ENCODE data around the gene TM9SF3.
"Not testable (repeated sequence)": the region's sequence is repeated elsewhere in the genome, so short reads cannot be mapped to it uniquely, and the experiment has no call there.

TM9SF3 gene

DNA sequence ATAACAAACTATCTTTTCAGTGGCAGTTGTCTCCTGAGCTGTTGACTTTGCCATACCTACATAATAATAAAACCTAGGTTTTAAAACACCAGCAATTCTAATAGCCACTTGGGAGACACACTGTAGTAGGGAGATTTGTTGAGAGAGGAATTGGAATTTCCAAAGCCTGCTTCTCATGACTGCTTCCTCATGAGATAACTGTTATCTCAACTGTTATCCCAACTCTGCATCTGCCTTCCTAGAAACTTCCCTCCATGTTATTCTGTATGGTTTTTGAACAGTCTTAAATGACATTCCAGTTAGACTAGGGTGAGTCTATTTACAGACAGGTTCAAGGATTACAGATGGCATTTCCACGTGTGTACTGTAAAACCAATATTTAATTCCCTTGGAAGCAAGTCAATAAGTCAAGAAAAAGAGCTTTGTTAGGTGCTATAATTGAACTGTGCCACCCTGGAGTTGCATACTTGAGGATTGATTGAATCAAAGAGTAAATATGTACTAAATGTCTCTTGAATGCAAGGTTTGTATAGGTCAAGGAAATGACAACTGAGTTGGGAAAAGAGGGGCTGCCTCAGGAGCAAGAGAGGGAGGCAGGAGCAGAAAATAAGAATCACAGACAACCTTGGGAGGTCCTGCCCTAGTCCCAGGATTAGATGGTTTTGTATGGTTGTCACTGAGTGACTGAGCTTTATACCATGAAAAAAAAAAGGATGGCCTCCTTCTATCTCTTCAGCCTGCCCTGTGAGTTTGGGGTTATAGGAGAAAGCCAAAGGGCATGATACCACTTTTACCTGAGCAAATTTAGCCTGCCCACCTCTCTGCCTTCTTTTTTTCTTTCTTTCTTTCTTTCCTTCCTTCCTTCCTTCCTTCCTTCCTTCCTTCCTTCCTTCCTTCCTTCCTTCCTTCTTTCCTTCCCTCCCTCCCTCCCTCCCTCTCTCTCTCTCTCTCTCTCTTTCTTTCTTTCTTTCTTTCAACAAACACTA is 9.9 kb upstream of the TM9SF3 start:
- DNase-seq = no peak

DNA sequence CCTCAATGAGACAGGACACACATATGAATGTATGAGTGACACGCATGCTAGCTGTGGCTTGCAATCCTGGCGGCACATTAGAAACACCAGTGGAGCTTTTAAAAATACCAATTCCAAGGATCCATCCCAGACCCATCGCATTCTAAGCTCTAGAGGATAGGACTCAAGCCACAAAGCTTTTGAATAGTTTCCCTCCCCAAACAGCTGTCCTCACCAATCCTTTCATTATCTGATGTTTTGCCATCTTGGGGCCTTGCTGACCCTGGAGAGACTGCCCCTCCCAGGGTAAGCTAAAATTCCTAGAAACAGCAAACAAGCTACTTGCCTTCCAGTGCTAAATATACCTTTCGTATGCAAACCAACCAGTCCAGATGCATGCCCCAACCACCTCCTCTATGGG is 8.9 kb upstream of the TM9SF3 start:
- no peak for DNase-seq

DNA sequence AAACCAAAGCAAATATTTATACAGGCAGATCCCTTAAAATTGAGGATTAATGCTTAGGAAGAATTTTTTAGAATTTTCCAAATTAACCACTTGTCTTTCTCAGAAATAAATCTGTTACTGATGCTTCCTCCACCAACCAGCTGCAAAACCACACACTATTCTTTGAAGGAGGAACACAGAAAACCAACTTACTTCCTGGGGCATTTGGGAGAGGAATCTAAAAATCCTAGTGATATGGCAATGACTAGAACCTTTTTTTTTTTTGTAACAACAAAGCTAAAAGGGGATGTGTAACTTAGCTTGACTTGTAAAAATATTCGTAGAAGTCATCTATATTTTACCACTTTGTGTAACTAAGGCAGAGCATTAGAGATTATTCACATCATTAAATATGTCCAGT is 5.1 kb upstream of the TM9SF3 start:
- no peak for DNase-seq

DNA sequence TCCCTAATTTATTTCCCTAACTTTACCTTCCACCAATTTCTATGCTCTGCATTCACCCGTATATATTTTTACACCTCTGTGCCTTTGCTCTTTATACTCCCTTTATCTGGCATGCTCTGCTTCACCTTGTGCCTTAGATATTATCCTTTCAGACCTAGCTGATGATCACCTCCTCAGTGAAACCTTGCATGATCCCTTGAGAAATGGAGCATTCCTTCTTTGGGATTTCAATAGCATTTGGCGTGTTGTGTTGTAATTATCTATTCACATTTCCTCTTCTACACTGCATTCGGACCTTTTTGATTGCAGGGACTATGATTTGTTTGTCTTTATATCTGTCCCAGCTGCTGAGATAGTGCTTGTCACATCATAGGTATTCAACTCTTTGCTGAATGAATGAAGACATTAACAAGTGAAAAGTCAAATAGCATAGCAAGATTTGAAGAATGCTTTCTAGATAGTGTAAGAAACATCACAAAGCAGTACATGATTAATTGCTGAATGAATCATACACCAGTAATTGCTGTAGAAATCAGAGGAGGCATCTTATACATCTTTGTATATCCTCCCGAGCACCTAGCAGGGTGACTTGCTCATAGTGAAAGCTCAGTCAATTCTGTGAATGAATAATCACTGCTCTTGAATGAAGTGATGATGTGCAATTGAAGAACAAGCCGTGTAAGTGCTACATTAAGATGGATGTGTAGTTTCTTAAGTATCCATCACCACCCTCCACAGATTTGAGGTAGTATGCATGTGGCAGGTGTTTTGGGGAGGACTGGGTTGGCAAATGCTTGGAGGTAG is 2.0 kb upstream of the TM9SF3 start:
- no peak for DNase-seq

DNA sequence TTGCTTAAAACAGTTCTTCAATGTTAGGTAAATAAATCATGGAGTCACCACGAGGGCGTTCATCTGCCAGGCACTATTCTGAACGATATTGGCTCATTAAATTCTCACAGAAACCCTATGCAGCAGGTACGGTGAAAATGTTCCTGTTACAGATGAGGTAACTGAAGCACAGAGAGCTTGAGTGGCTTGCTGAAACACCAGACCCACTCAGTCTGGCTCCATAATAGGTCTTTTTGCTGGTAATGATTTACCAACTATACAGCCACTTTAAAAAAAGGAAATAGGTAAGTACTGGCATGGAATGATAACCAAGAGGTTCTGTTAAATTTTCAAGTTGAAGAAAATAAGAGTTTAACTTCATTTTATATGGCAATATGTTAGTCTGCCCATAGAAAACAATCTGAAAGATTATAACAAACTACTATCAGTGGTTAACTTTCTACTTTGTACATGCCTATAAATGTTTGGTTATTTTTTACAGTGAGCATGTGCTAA is 1.3 kb upstream of the TM9SF3 start:
- no peak for DNase-seq

DNA sequence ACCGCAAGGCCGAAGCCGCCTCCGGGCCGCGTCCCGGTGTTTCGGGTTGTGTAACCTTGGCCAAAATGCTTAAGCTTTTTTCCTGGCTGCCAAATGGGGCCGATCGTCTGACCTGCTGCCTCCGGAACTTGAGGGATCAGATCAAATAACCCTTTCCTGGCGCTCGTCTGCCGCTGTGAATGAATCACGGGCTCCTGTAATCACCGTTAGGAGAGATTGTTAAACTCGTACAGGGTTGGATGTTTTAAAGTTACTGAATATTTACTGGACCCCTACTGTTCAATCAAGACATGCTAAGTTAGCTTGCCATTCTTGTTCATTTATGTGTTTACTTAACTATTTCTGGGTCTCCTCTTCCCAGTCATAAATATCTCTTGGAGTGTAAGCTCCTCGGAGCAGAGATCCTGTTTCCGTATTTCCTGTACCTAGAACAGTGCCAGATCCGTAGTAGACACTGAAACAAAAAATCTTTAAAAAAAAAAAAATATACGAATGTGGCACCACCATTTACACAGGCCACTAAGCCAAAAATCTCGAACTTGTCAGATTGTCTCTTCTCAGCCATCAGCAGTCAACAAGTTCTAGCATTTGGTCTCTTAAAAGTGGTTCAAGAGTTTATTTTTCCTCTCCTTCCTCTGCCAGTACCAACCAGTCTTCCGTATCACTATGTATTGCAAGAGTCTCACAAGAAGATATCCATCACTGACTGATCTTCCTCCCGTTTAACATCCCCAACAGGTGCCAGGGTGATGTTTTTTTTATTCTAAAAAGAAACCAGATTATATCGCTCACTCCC is 650 bp upstream of the TM9SF3 start:
- DNase-seq = peak; percentile 69

DNA sequence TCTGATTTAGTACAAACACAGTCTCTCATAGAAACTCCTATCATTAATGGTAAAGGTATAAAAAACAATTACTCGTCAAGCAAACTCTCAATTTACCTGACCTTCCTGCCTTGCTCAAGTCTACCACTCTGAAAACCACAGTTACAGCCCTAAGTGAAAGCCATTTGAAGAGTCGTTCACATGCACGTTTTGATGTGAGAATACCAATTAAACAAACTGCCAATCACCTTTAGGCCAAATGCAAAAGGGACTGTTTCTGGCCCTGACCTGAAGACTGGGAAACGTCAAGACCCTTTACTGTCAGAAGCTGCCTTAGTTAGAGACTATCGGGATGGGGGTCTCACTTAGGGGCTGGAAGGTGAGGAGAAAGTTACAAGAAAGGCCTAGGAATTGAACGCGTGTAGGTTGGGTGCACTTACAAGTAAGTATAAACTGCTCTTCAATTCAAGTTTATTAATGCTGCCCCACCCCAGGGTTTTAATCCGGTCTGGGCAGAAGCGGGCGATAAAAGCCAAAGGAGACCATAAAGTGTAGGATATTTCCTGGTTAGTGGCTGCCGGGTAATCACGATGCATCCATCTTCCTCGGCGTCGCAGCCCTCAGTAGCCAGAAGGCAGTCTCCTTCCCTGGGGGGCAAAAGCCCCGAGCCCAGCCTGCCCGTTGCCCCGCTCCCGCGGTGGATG is 935 bp downstream of the TM9SF3 start:
- DNase-seq = no peak

DNA sequence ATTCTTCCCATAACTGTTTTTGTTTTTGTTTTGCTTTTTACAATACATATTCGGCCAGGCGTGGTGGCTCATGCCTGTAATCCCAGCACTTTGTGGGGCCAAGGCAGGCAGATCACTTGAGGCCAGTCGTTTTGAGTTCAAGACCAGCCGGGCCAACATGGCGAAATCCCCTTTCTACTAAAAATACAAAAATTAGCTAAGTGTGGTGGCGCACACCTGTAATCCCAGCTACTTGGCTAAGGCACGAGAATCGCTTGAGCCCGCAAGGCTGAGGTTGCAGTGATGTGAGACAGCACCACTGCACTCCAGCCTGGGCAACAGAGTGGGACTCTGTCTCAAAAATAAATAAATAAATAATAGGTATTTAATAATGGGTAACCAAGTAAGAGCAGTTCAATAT is 2.3 kb downstream of the TM9SF3 start:
- DNase-seq = no peak

DNA sequence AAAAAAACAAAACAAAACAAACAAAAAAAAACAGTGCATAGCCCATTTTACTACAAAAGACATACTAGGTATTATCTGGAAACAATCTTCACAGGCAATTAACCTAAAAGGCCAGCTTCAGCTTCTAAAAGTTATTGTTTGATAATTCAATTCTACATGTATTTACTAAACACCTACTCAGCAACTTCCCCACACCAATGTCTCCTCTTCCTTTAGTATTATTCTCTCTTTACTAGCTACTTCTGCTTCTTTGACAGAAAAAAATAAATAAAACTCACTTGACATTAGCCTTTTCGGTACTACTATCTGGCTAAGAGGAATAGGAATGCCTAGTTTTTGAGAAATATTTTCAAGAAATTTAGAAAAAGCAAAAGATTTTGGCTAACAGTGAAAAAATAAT is 2.8 kb downstream of the TM9SF3 start:
- DNase-seq = no peak

DNA sequence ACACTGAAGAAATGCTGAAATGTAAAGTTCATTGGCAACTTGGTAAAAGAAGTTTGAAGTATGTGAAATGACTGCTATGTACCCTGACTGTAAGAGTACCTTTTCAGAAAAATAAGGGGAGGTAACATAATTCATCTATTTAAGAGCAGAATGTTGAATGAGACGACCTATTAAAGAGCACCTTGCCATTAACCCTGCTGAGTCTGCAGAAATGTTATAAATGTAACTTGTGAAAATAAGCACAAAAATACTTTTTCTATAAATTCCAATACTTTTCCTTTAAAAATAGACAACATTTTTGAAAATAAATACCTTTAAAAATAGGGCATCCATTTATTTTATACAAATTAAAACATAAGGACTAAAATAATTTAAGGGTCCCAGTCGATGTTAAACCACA is 7.7 kb downstream of the TM9SF3 start:
- DNase-seq = no peak

DNA sequence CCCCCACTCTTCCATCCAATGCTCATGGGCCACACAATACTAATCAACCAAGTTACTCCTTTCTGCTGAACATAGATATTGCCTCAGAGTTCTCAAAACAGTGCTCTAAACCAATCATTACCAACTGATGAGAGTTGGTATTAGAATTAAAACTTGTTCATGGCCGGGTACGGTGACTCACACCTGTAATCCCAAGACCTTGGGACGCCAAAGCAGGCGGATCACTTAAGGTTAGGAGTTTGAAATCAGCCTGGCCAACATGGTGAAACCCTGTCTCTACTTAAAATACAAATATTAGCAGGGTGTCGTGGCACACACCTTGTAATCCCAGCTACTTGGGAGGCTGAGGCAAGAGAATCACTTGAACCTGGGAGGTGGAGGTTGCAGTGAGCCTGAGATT is 8.2 kb downstream of the TM9SF3 start:
- no peak for DNase-seq

DNA sequence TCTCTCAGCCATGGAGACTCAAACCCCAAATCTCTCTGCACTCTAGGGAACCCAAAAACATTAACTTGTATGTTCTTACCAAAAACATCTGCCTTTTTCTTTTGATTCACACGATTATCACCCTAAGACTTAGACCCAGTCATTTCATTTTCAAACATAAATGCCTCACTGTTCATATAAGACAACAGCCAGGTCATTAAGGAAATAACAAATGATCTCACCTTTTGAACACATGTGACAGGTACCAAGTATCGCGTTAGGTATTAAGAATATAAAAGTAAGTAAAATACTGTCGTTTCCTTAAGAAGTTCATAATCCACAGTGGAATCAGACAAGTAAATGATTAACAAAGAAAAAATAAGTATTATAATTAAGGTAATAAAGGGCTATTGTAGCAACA is 8.8 kb downstream of the TM9SF3 start:
- no peak for DNase-seq

DNA sequence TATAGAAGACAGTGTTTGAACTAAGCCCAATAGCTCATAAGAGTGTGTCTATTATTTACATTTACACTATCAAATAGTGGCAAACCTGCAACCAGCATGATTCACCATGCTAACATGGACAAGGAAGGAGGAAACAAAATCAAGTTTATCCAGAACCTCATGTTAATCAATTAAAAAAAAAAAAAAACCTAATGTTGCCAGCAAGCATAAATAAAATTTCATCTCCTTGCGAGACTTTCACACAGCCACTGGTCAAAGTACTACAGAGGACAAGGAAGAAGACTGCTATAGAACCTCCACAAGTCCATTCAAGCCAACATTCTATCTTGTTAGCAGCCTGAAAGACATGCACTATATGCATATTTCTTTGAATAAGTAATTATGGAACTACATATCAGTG is 9.7 kb downstream of the TM9SF3 start:
- no peak for DNase-seq

DNA sequence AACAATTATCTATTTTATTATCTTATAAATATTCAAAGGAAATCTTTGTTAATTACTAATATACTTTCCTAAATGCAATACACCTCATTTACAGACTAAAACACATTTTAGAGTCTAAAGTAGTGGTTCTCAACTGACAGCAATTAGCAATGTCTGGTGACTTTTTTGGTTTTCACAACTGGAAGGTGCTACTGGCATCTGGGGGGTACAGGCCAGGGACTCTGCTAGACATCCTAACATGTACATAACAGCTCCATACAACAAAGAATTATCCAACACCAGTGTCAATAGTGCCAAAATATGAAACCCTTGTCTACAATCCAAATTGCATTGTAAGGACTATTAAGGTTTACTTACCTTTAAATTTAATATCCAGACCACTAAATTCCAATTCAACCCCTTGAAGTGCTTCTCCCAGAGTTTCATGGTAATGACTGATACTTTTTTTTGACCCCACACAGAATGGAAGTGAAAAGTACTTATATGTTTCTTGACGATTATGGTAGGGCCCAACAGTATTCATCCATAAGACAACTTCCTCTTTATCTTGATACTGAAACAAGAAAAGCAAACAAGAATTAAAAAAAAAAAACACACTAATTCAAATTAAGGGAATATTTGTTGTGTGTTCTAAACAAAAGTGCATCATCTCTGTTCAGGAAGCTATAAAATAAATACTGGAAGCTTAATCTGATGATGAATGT is 10.4 kb downstream of the TM9SF3 start:
- DNase-seq = no peak

DNA sequence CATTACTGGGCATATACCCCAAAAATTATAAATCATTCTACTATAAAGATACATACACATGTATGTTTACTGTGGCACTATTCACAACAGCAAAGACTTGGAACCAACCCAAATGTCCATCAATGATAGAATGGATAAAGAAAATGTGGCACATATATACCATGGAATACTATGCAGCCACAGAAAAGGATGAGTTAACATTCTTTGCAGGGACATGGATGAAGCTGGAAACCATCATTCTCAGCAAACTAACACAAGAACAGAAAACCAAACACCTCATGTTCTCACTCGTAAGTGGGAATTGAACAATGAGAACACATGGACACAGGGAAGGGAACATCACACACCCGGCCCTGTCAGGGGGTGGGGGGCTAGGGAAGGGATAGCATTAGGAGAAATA is 12.2 kb downstream of the TM9SF3 start:
- DNase-seq = not testable (repeated sequence)

DNA sequence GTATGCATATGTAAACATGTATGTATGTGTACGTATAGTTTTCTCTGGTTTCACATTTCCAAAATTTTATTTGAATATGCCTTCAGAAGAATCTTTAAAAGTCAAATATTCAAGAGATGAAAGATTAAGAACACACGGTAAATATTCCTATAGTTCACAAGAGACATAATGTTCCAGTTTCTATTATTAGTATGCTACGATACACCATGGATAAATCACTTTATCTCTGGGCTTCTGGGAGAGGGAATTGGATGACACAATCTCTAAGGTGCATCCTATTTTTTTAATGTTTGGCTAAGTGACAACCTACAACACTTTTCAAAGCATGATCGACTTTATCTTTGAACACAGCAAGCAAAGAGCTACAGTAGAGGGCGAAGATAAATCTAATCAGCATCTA is 13.8 kb downstream of the TM9SF3 start:
- no peak for DNase-seq

DNA sequence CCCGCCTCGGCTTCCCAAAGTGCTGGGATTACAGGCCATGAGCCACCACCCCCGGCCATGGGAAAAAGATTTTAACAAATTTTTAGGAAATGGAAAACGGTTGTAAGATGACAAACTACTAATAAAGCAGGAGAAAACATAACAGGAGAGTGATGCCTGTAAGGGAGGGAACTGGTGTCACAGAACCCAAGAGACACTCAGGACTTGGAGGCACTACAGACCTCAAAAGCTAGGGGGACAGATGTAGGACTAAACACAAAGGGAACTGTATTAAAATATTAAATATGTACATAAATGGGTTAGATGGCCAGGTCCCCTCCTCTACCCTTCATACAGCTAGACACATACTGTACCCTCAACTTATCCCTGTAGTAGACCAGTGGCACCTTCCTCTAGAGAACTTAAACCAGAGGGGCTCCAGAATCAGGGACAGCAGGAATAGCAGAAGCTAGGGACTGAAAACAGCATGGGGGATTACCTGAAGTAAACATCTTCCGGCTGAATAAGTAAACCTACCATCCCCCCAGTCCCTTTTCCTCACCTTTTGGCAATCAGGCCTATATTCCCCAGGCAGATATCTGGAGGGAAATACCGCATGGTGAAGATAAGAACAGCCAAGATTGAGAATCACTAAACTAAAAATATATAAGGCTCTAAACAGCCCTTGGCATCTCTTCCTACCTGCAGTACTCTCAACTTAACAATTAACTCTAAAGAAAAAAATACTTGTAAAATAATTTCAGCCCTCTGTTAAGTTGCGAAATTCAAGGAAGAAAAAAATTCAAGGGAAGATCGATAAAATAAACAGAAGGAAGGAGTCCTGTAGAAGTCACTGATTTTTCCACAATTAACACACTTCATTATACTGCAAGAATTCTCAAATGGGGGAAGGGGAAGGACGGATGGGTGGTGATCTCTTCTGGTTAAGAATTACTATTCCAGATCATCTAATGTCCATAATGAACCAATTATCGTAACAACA is 15.5 kb downstream of the TM9SF3 start:
- DNase-seq = no peak

DNA sequence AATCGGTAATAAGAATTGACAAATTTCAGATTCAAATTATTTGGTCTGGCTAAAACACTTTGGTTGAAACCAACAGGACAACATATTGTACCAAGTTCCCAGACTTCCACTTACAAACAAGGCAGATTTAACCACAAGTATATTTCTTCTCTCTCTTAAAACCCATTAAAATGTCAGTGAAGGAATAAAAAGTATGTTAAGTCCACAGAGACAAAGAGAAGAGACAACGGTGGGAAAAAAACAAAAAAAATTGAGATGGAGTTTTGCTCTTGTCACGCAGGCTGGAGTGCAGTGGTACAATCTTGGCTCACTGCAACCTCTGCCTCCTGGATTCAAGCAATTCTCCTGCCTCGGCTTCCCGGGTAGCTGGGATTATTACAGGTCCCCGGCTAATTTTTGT is 16.3 kb downstream of the TM9SF3 start:
- no peak for DNase-seq

DNA sequence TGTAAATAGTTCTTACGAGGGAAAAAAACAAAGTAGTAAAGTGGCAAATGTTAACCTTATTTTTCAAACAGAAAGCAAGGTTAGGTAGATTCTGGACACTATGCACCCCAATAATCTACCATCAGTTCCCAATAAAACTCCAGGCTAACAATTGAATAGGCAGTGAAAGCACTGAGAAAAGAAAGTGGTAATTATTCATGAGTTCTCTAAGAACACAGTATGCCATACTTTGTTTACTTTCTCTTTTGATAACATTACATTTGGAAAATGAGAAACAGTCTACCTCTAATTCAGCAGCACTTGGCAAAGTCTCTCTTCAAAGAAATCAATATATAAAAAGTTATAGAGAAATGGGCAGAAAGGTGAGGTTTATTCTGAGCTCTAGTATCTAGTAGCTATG is 18.4 kb downstream of the TM9SF3 start:
- DNase-seq = no peak

DNA sequence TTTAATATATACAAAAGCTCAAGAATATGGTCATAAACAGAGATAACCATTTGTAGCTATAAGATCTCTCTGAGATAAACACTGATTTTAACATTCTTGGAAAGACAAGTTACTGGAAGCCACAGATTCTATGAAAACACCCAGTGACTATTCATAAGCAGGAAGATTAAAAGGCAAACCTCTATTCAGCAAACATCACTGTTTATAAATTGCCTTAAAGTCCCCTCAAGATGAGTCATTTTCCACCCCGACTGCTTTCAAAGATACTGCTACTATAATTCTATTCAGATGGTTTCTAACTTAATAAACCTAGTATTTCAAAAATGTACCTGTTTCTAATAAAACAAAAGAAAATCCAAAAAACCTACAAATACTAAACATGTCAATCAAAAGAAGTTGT is 21.0 kb downstream of the TM9SF3 start:
- no peak for DNase-seq
